Measurements from ENCODE around the gene CHEK2. TPM values are rescaled to one million over a fixed set of nuclear protein-coding genes. Genes with fewer than 3 reads are reported as not detected.

Gene CHEK2
- total RNA-seq, 1 experiment from 2014 or later: 61.1 TPM

DNA sequence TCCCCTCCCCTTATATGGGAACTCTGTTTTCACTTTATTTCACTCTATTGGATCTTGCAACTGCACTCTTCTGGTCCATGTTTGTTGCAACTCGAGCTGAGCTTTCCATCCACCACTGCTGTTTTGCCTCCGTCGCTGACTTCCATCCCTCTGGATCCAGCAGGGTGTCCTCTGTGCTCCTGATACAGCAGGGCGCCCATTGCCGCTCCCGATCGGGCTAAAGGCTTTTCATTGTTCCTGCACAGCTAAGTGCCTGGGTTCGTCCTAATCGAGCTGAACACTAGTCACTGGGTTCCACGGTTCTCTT lies 19.8 kb upstream of the CHEK2 start:
- Histone ChIP-seq H2BK5ac (ENCODE audit: insufficient read length, low read length) (no peak overlapping the region), H2BK15ac (ENCODE audit: low read depth, low read length) (no peak overlapping the region), H3K4me2 (ENCODE audit: insufficient read depth, insufficient read length, low read length) (no peak overlapping the region), H4K91ac (ENCODE audit: insufficient read length, low read depth, low read length) (no peak overlapping the region), H3T11ph (ENCODE audit: low read length) (no peak overlapping the region), H3K56ac (ENCODE audit: insufficient read length, low read depth, low read length) (no peak overlapping the region), H2AFZ (ENCODE audit: low read length) (no peak overlapping the region), H2BK120ac (ENCODE audit: low read depth, low read length, poor library complexity, severe bottlenecking) (no peak overlapping the region), H2BK20ac (ENCODE audit: low read depth, low read length, poor library complexity, severe bottlenecking) (no peak overlapping the region), H3K9ac (ENCODE audit: extremely low read depth, insufficient read length, low read length) (no peak overlapping the region), H4K5ac (ENCODE audit: insufficient read length, low read depth, low read length) (no peak overlapping the region), H3K23ac (ENCODE audit: insufficient read length, low read depth, low read length) (no peak overlapping the region), H3K9me3 (ENCODE audit: control insufficient read depth, low read depth, low read length) (no peaks in the 10 kb centered on the region), H3K79me2 (ENCODE audit: insufficient read depth, low read length) (no peaks in the 10 kb centered on the region), H3K4me1 (ENCODE audit: insufficient read depth, low read length) (no peaks in the 10 kb centered on the region; the same call in 1 of the 2 replicates), H2BK12ac (ENCODE audit: insufficient read length, low read depth, low read length) (peak overlapping the region; percentile 7), H3K14ac (ENCODE audit: insufficient read depth, low read length) (no peak overlapping the region), H3K23me2 (ENCODE audit: insufficient read length, low read depth, low read length, poor library complexity, severe bottlenecking) (no peaks in the 10 kb centered on the region), H3K18ac (ENCODE audit: insufficient read length, low read depth, low read length) (peak overlapping the region; percentile 45), H3K27me3 (ENCODE audit: insufficient read depth, low read length) (no peaks in the 10 kb centered on the region), H3K4ac (ENCODE audit: low read depth, low read length) (no peak overlapping the region), H4K8ac (replicated peaks; ENCODE audit: insufficient read length, low read depth, low read length) (no peak overlapping the region), H4K20me1 (ENCODE audit: control insufficient read depth, insufficient read depth, insufficient read length) (no peaks in the 10 kb centered on the region), H3K79me1 (ENCODE audit: insufficient read depth, low read depth, low read length, poor library complexity, severe bottlenecking) (no peaks in the 10 kb centered on the region), H2AK5ac (ENCODE audit: insufficient read length, low read length) (no peak overlapping the region), H3K27ac (ENCODE audit: insufficient read length, low read depth, low read length) (peak overlapping the region; percentile 17)
- Mint-ChIP-seq H3K4me1 (peaks cover 20 to 25% of the 10 kb centered on the region in 2 experiments), H3K4me3 (no peak overlapping the region; a peak in 1 of 5 replicates), H3K9me3 (peaks cover 10 to 11% of the 10 kb centered on the region in 2 experiments; a peak in 4 of 5 replicates), H3K36me3 (ENCODE audit: insufficient read depth in 1 of 3, low read depth in 3 of 3) (peaks cover 8 to 14% (median 14%) of the 10 kb centered on the region in 3 experiments), H3K27ac (peak overlapping the region; percentile 87 to 96 (median 88)), H3K27me3 (ENCODE audit: low read depth) (no peaks in the 10 kb centered on the region; the same call in 1 of the 2 replicates)
- no CpG with 5 or more reads among the region's 10 CpGs for WGBS (ENCODE audit: extremely low coverage, insufficient read length, low lambda C conversion rate)
- DNase-seq: peak; percentile 41
- TF ChIP-seq, protein P1, sequence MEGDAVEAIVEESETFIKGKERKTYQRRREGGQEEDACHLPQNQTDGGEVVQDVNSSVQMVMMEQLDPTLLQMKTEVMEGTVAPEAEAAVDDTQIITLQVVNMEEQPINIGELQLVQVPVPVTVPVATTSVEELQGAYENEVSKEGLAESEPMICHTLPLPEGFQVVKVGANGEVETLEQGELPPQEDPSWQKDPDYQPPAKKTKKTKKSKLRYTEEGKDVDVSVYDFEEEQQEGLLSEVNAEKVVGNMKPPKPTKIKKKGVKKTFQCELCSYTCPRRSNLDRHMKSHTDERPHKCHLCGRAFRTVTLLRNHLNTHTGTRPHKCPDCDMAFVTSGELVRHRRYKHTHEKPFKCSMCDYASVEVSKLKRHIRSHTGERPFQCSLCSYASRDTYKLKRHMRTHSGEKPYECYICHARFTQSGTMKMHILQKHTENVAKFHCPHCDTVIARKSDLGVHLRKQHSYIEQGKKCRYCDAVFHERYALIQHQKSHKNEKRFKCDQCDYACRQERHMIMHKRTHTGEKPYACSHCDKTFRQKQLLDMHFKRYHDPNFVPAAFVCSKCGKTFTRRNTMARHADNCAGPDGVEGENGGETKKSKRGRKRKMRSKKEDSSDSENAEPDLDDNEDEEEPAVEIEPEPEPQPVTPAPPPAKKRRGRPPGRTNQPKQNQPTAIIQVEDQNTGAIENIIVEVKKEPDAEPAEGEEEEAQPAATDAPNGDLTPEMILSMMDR (conservative IDR thresholded peaks at IDR 0.05): no peak

All from H9 (cell line).